T-helper 2 cell treated with Interferon-gamma antibody and Interleukin-4, amounts not matched to agents 5 μg/mL and 100 μg/mL, for 36 hours (primary cell): ENCODE results near the gene TOMM20.
A peak's percentile ranks its signal among the peaks of the same experiment; 100 is the strongest.
"Not testable (repeated sequence)": the region's sequence is repeated elsewhere in the genome, so short reads cannot be mapped to it uniquely, and the experiment has no call there.

Experiments
- DNase-seq: peaks from one replicate; pipeline ENCODE4 v3.0.0; 2021; ENCODE audit warnings: low spot score
- H3K27ac Mint-ChIP-seq: one replicate; pipeline ENCODE4 v1.8.0; 2021; ENCODE audit warnings: mild to moderate bottlenecking, mixed read lengths
- H3K27me3 Mint-ChIP-seq: one replicate; pipeline ENCODE4 v1.8.0; 2021; ENCODE audit warnings: low read depth, mixed read lengths
- H3K36me3 Mint-ChIP-seq: one replicate; pipeline ENCODE4 v1.8.0; 2021; ENCODE audit warnings: low read depth, mixed read lengths
- H3K4me1 Mint-ChIP-seq: one replicate; pipeline ENCODE4 v1.8.0; 2021; ENCODE audit warnings: low read depth, mixed read lengths
- H3K4me3 Mint-ChIP-seq: one replicate; pipeline ENCODE4 v1.8.0; 2022; ENCODE audit warnings: mild to moderate bottlenecking, moderate library complexity, mixed read lengths
- H3K9me3 Mint-ChIP-seq: one replicate; pipeline ENCODE4 v1.8.0; 2021; ENCODE audit warnings: mixed read lengths

Gene TOMM20

GRCh38 chr1:235128456-235129328 lies at the start of gene TOMM20:
TSS of gene TOMM20 (minus strand) at chr1:235128837. CDS start at chr1:235128715, 122 bp downstream.
- peak within 1 kb of the TSS; percentile 98 for H3K27ac Mint-ChIP-seq
- H3K4me3 Mint-ChIP-seq: peak within 1 kb of the TSS; percentile 98
- peaks cover 44% of the 10 kb centered on the region for H3K36me3 Mint-ChIP-seq
- no peaks in the 10 kb centered on the region for H3K9me3 Mint-ChIP-seq
- H3K4me1 Mint-ChIP-seq: peaks cover 36% of the 10 kb centered on the region
- peak; percentile 97 for DNase-seq
- no peaks in the 10 kb centered on the region for H3K27me3 Mint-ChIP-seq

- H3K4me3 Mint-ChIP-seq: no peak overlapping the region
- H3K27me3 Mint-ChIP-seq: no peaks in the 10 kb centered on the region
- H3K36me3 Mint-ChIP-seq: peaks cover 47% of the 10 kb centered on the region
- no peak overlapping the region for H3K27ac Mint-ChIP-seq
- no peak for DNase-seq
- peaks cover 6% of the 10 kb centered on the region for H3K4me1 Mint-ChIP-seq
- no peaks in the 10 kb centered on the region for H3K9me3 Mint-ChIP-seq
Observed at GRCh38 chr1:235176486-235176885, 47.8 kb upstream of the TOMM20 start.

GRCh38 chr1:235169986-235170385 lies 41.3 kb upstream of the TOMM20 start:
- no peaks in the 10 kb centered on the region for H3K4me1 Mint-ChIP-seq
- no peak for DNase-seq
- peaks cover 38% of the 10 kb centered on the region for H3K36me3 Mint-ChIP-seq
- no peak overlapping the region for H3K27ac Mint-ChIP-seq
- no peaks in the 10 kb centered on the region for H3K9me3 Mint-ChIP-seq
- H3K4me3 Mint-ChIP-seq: no peak overlapping the region
- H3K27me3 Mint-ChIP-seq: no peaks in the 10 kb centered on the region

GRCh38 chr1:235168375-235168774 lies 39.7 kb upstream of the TOMM20 start:
- Mint-ChIP-seq H3K27me3 (no peaks in the 10 kb centered on the region), H3K27ac (no peak overlapping the region), H3K4me1 (no peaks in the 10 kb centered on the region), H3K9me3 (no peaks in the 10 kb centered on the region), H3K36me3 (peaks cover 38% of the 10 kb centered on the region), H3K4me3 (no peak overlapping the region)
- DNase-seq: no peak

GRCh38 chr1:235161685-235162327 lies 33.2 kb upstream of the TOMM20 start:
- peaks cover 22% of the 10 kb centered on the region for H3K36me3 Mint-ChIP-seq
- no peaks in the 10 kb centered on the region for H3K27me3 Mint-ChIP-seq
- H3K9me3 Mint-ChIP-seq: no peaks in the 10 kb centered on the region
- H3K27ac Mint-ChIP-seq: peak overlapping the region; percentile 99
- peak overlapping the region; percentile 96 for H3K4me3 Mint-ChIP-seq
- no peak for DNase-seq
- H3K4me1 Mint-ChIP-seq: peaks cover 15% of the 10 kb centered on the region

GRCh38 chr1:235160957-235161684 lies 32.5 kb upstream of the TOMM20 start, which contains the start of gene RBM34:
TSS of gene RBM34 (minus strand) at chr1:235161250. CDS start at chr1:235161226, 24 bp downstream.
- no peaks in the 10 kb centered on the region for H3K9me3 Mint-ChIP-seq
- peaks cover 22% of the 10 kb centered on the region for H3K36me3 Mint-ChIP-seq
- H3K4me1 Mint-ChIP-seq: peaks cover 15% of the 10 kb centered on the region
- peak within 1 kb of the TSS; percentile 96 for H3K4me3 Mint-ChIP-seq
- DNase-seq: peak; percentile 91
- H3K27me3 Mint-ChIP-seq: no peaks in the 10 kb centered on the region
- H3K27ac Mint-ChIP-seq: peak within 1 kb of the TSS; percentile 99

- Mint-ChIP-seq H3K27ac (peak overlapping the region; percentile 99), H3K36me3 (peaks cover 22% of the 10 kb centered on the region), H3K4me3 (peak overlapping the region; percentile 96), H3K4me1 (peaks cover 15% of the 10 kb centered on the region), H3K9me3 (no peaks in the 10 kb centered on the region), H3K27me3 (no peaks in the 10 kb centered on the region)
- no peak for DNase-seq
Observed at GRCh38 chr1:235160383-235160956, 31.8 kb upstream of the TOMM20 start.

GRCh38 chr1:235159930-235160329 lies 31.3 kb upstream of the TOMM20 start:
- Mint-ChIP-seq H3K27ac (peak overlapping the region; percentile 74), H3K4me3 (peak overlapping the region; percentile 96), H3K36me3 (peaks cover 23% of the 10 kb centered on the region), H3K4me1 (peaks cover 15% of the 10 kb centered on the region)
- DNase-seq, H3K9me3 Mint-ChIP-seq, H3K27me3 Mint-ChIP-seq: not testable (repeated sequence)

GRCh38 chr1:235159284-235159683 lies 30.6 kb upstream of the TOMM20 start:
- H3K4me3 Mint-ChIP-seq: peak overlapping the region; percentile 96
- not testable (repeated sequence) for H3K27me3 Mint-ChIP-seq, H3K9me3 Mint-ChIP-seq, H3K27ac Mint-ChIP-seq, DNase-seq
- H3K4me1 Mint-ChIP-seq: peaks cover 17% of the 10 kb centered on the region
- H3K36me3 Mint-ChIP-seq: peaks cover 25% of the 10 kb centered on the region

- Mint-ChIP-seq H3K9me3 (no peaks in the 10 kb centered on the region), H3K27ac (no peak overlapping the region), H3K4me1 (peaks cover 17% of the 10 kb centered on the region), H3K4me3 (no peak overlapping the region), H3K36me3 (peaks cover 30% of the 10 kb centered on the region), H3K27me3 (no peaks in the 10 kb centered on the region)
- DNase-seq: no peak
Observed at GRCh38 chr1:235158680-235159079, 30.0 kb upstream of the TOMM20 start.

GRCh38 chr1:235157150-235157549 lies 28.5 kb upstream of the TOMM20 start:
- Mint-ChIP-seq H3K36me3 (peaks cover 34% of the 10 kb centered on the region), H3K27ac (no peak overlapping the region), H3K9me3 (no peaks in the 10 kb centered on the region), H3K27me3 (no peaks in the 10 kb centered on the region), H3K4me3 (no peak overlapping the region), H3K4me1 (peaks cover 14% of the 10 kb centered on the region)
- DNase-seq: no peak

- H3K27ac Mint-ChIP-seq: no peak overlapping the region
- DNase-seq: no peak
- peaks cover 35% of the 10 kb centered on the region for H3K36me3 Mint-ChIP-seq
- no peaks in the 10 kb centered on the region for H3K9me3 Mint-ChIP-seq
- no peaks in the 10 kb centered on the region for H3K27me3 Mint-ChIP-seq
- no peak overlapping the region for H3K4me3 Mint-ChIP-seq
- peaks cover 12% of the 10 kb centered on the region for H3K4me1 Mint-ChIP-seq
Observed at GRCh38 chr1:235156740-235157139, 28.1 kb upstream of the TOMM20 start.

GRCh38 chr1:235156265-235156664 lies 27.6 kb upstream of the TOMM20 start:
- Mint-ChIP-seq H3K4me3 (no peak overlapping the region), H3K27me3 (no peaks in the 10 kb centered on the region), H3K27ac (peak overlapping the region; percentile 13), H3K36me3 (peaks cover 39% of the 10 kb centered on the region), H3K4me1 (peaks cover 13% of the 10 kb centered on the region), H3K9me3 (no peaks in the 10 kb centered on the region)
- no peak for DNase-seq
